K562 (cell line): ENCODE data around the gene TNFSF9. TPM values are rescaled to one million over a fixed set of nuclear protein-coding genes. Genes with fewer than 3 reads are reported as not detected.

ENCODE experiments used
- ATAC-seq: fragments of 200-7000 bp; cut with Tn5 transposase; 3 replicates; pipeline ENCODE4 v1.9.1; 2020; ENCODE audit warnings: moderate library complexity
- BruUV-seq: library from RNA; stranded (reverse); fragments of 400-500 nt; replicated peaks from 2 replicates; lab custom pipeline; 2021; lab: Mats Ljungman, UMichigan
- CTCF ChIA-PET: fragments of 300-600 bp; formaldehyde crosslinking; extraction: SDS; loops from one replicate; lab custom pipeline; 2021; ENCODE audit warnings: low intra/inter-chr PET ratio; lab: Yijun Ruan, JAX
- POLR2A ChIA-PET: fragments of 300-600, 350-650 bp; sonication (Branson Sonifier 250); formaldehyde crosslinking; extraction: SDS; loops from one replicate; lab custom pipeline; 2021; ENCODE audit warnings: antibody characterized with exemption, inconsistent platforms; lab: Yijun Ruan, JAX
- DNase-seq, 4 experiments: peaks; one replicate each; pipeline versions ENCODE4 v3.0.0 to v3.0.0-alpha.2; 2011 to 2018; ENCODE audit warnings: low spot score in 3 of 4, mixed read lengths in 3 of 4; ENCODE audit errors: extremely low read depth in 1 of 4
- FAIRE-seq: peaks from 2 replicates; lab custom pipeline; 2011; peaks lifted over from hg19 to GRCh38; lab: Jason Lieb, UNC
- H2AFZ ChIP-seq: 2 replicates; pipeline ENCODE4 v1.6.0; 2011; ENCODE audit warnings: low read depth, low read length, control low read depth, inconsistent platforms
- H3K27ac ChIP-seq: fragments of 200-600 bp; 3 replicates; pipeline ENCODE4 v1.8.0; 2011; ENCODE audit warnings: low read depth, mild to moderate bottlenecking, control low read depth, inconsistent platforms, low read length, moderate library complexity, mixed read lengths; ENCODE audit errors: extremely low read depth
- H3K27me3 ChIP-seq, 2 experiments: fragments of 300-600 bp in 1 of 2; 2 replicates in 1 of 2; 3 replicates in 1 of 2; pipeline versions ENCODE4 v1.6.0 to v1.8.0; 2011; ENCODE audit warnings: inconsistent platforms in 2 of 2, low read length in 2 of 2, mild to moderate bottlenecking in 1 of 2, mixed read lengths in 1 of 2, moderate library complexity in 1 of 2; ENCODE audit not compliant: control insufficient read depth in 2 of 2, insufficient read depth in 2 of 2
- H3K36me3 ChIP-seq: fragments of 300-600 bp; 3 replicates; pipeline ENCODE4 v1.8.0; 2011; ENCODE audit warnings: mild to moderate bottlenecking, low read length, inconsistent platforms; ENCODE audit not compliant: control insufficient read depth, insufficient read depth
- H3K4me1 ChIP-seq, 2 experiments: fragments of 200-600 bp in 1 of 2; replicated peaks in 1 of 2; 2 replicates in 1 of 2; 3 replicates in 1 of 2; pipeline versions ENCODE4 v1.5.1 to v1.8.0; 2011; ENCODE audit warnings: inconsistent platforms in 2 of 2, low read length in 2 of 2, mild to moderate bottlenecking in 1 of 2, mixed read lengths in 1 of 2, moderate library complexity in 1 of 2; ENCODE audit not compliant: control insufficient read depth in 2 of 2, insufficient read depth in 2 of 2
- H3K4me2 ChIP-seq: 2 replicates; pipeline ENCODE4 v1.6.1; 2011; ENCODE audit warnings: low read length, control low read depth, inconsistent platforms, mixed read lengths; ENCODE audit not compliant: insufficient read depth
- H3K4me3 ChIP-seq: fragments of 200-600 bp; sonication (generic), shearing (Covaris generic); 2 replicates; pipeline ENCODE4 v1.5.1; 2016; ENCODE audit warnings: control low read depth, inconsistent platforms
- H3K79me2 ChIP-seq: fragments of 200-600 bp; 3 replicates; pipeline ENCODE4 v1.8.0; 2011; ENCODE audit warnings: low read length, inconsistent platforms; ENCODE audit not compliant: control insufficient read depth, insufficient read depth
- H3K9ac ChIP-seq, 2 experiments: 2 replicates each; pipeline versions ENCODE4 v1.6.0 to v1.6.1; 2011; ENCODE audit warnings: low read depth in 2 of 2, low read length in 2 of 2, control low read depth in 1 of 2, inconsistent platforms in 1 of 2, mild to moderate bottlenecking in 1 of 2, mixed read lengths in 1 of 2; ENCODE audit not compliant: insufficient read depth in 1 of 2
- H3K9me1 ChIP-seq: one replicate; pipeline ENCODE4 v1.6.0; 2011; ENCODE audit warnings: inconsistent platforms, mild to moderate bottlenecking, low read length, moderate library complexity; ENCODE audit not compliant: control insufficient read depth, insufficient read depth
- H3K9me3 ChIP-seq: replicated peaks from 2 replicates; pipeline ENCODE4 v1.5.1; 2011; ENCODE audit warnings: low read depth, low read length, inconsistent platforms; ENCODE audit not compliant: control insufficient read depth, insufficient read depth
- H4K20me1 ChIP-seq: replicated peaks from 2 replicates; pipeline ENCODE4 v1.6.1; 2011; ENCODE audit warnings: low read length, inconsistent platforms, mixed read lengths; ENCODE audit not compliant: control insufficient read depth, insufficient read depth
- CTBP1 ChIP-seq: fragments of 450-650 bp; IDR thresholded peaks from 2 replicates; pipeline ENCODE4 v1.6.1; 2016; ENCODE audit warnings: borderline replicate concordance
- EGR1 ChIP-seq: fragments of 450-650 bp; conservative IDR thresholded peaks from 2 replicates; pipeline ENCODE4 v1.6.1; 2017; ENCODE audit warnings: mild to moderate bottlenecking
- GABPB2 ChIP-seq: fragments of 250-450 bp; sonication (Bioruptor Pico); conservative IDR thresholded peaks from 2 replicates; pipeline ENCODE4 v1.5.1; 2021; ENCODE audit warnings: mild to moderate bottlenecking
- HSF4 ChIP-seq: fragments of 250-450 bp; sonication (Bioruptor Pico); IDR thresholded peaks from 2 replicates; pipeline ENCODE4 v2.1.2; 2022; ENCODE audit warnings: mild to moderate bottlenecking, moderate library complexity, borderline replicate concordance
- ILF3 ChIP-seq: fragments of 450-650 bp; IDR thresholded peaks from 2 replicates; pipeline ENCODE4 v1.6.1; 2018; ENCODE audit warnings: antibody characterized with exemption, mild to moderate bottlenecking, moderate library complexity, borderline replicate concordance
- KDM2B ChIP-seq: fragments of 250-450 bp; sonication (Bioruptor Pico); IDR thresholded peaks from 2 replicates; pipeline ENCODE4 v1.8.0; 2021; ENCODE audit warnings: mild to moderate bottlenecking, moderate library complexity
- NR2C1 ChIP-seq, 2 experiments: fragments of 450-650 bp; IDR thresholded peaks; 2 replicates each; pipeline ENCODE4 v1.6.1; 2017; ENCODE audit warnings: mild to moderate bottlenecking in 2 of 2, antibody characterized with exemption in 1 of 2, inconsistent platforms in 1 of 2, missing compliant biosample characterization in 1 of 2, missing genetic modification characterization in 1 of 2
- SIN3A ChIP-seq, 2 experiments: fragments of 150-350 bp in 1 of 2; IDR thresholded peaks; 2 replicates each; pipeline ENCODE4 v1.6.1; 2011 to 2016; ENCODE audit warnings: borderline replicate concordance in 2 of 2, low read depth in 2 of 2, low read length in 2 of 2, mild to moderate bottlenecking in 2 of 2, moderate library complexity in 2 of 2; ENCODE audit not compliant: control insufficient read depth in 1 of 2
- SMAD1 ChIP-seq: fragments of 150-350 bp; IDR thresholded peaks from 2 replicates; pipeline ENCODE4 v1.6.1; 2014; ENCODE audit warnings: low read length, low read depth; ENCODE audit not compliant: partially characterized antibody
- SNRNP70 ChIP-seq: fragments of 200-400 bp; formaldehyde crosslinking; optimal IDR thresholded peaks from 2 replicates; pipeline ENCODE3; 2017; ENCODE audit warnings: low read depth, low read length
- ZNF717 ChIP-seq: fragments of 250-450 bp; sonication (Bioruptor Pico); IDR thresholded peaks from 2 replicates; pipeline ENCODE4 v1.5.0; 2021
- WGBS: fragments of 100-300 bp; shearing (Covaris generic); methylation state at CpG from one replicate; pipeline ENCODE4 v1.1.6; 2016; ENCODE audit warnings: low coverage, mixed read lengths; ENCODE audit not compliant: insufficient coverage; ENCODE audit errors: missing lambda C conversion rate; 5-methylcytosine and 5-hydroxymethylcytosine counted together
- in situ Hi-C: fragments of 300-500 bp; cut with MboI; formaldehyde crosslinking; loops from 4 replicates; pipeline ENCODE4 v1.15.0; 2018; ENCODE audit warnings: inconsistent platforms, mixed read lengths
- intact Hi-C: fragments of 100-400 bp; cut with micrococcal nuclease; formaldehyde crosslinking; loops from 2 replicates; pipeline ENCODE4 v1.14.2; 2022
- polyA plus RNA-seq, 8 experiments: library from polyadenylated mRNA; depleted of rRNA in 4 of 8; stranded (reverse) in 5 of 8; unstranded in 3 of 8; fragments of >200 nt; fragmentation: Nextera tagmentation in 2 of 8; fragmentation: Illumina TruSeq in 1 of 8; extraction: Ambion mirVana in 2 of 8; extraction: Trizol in 1 of 8; gene quantifications; 2 replicates each; pipeline versions ENCODE4 v1.2.1 to v1.2.3, GENCODE V29; 2011 to 2014; ENCODE audit warnings: inconsistent platforms in 1 of 8, missing spikeins in 1 of 8
- total RNA-seq, 7 experiments: library from RNA; depleted of rRNA in 6 of 7; stranded (reverse); fragments of >200 nt in 6 of 7; fragmentation: Illumina TruSeq in 2 of 7; extraction: Trizol in 2 of 7; gene quantifications; 2 replicates each; pipeline versions ENCODE4 v1.2.1 to v1.2.3, GENCODE V29; 2011 to 2021; ENCODE audit warnings: low replicate concordance in 1 of 7
- TF ChIP-seq, protein P1 (sequence below), 2 experiments: fragments of 250-450 bp in 1 of 2; fragments of 450-650 bp in 1 of 2; sonication (Bioruptor Pico) in 1 of 2; IDR thresholded peaks; 2 replicates each; pipeline versions ENCODE4 v1.6.1 to v1.8.0; 2016 to 2021; ENCODE audit warnings: mild to moderate bottlenecking in 2 of 2, moderate library complexity in 2 of 2, missing compliant biosample characterization in 1 of 2, missing genetic modification characterization in 1 of 2
- TF ChIP-seq, protein P2 (sequence below): sonication (generic); formaldehyde crosslinking; IDR thresholded peaks from 2 replicates; pipeline ENCODE4 v1.8.1; 2023; ENCODE audit warnings: mild to moderate bottlenecking, missing genetic modification reagents
- TF ChIP-seq, protein P3 (sequence below): fragments of 450-650 bp; IDR thresholded peaks from one replicate; pipeline ENCODE4 v1.6.1; 2018; ENCODE audit warnings: mild to moderate bottlenecking, moderate library complexity; ENCODE audit not compliant: partially characterized antibody

Gene TNFSF9
- total and polyA plus RNA-seq, 9 of the 15 experiments (the other 6 are each of a cell fraction or from before 2014, with no cell fraction given): 1.4 to 17.9 (median 6.5) TPM

DNA sequence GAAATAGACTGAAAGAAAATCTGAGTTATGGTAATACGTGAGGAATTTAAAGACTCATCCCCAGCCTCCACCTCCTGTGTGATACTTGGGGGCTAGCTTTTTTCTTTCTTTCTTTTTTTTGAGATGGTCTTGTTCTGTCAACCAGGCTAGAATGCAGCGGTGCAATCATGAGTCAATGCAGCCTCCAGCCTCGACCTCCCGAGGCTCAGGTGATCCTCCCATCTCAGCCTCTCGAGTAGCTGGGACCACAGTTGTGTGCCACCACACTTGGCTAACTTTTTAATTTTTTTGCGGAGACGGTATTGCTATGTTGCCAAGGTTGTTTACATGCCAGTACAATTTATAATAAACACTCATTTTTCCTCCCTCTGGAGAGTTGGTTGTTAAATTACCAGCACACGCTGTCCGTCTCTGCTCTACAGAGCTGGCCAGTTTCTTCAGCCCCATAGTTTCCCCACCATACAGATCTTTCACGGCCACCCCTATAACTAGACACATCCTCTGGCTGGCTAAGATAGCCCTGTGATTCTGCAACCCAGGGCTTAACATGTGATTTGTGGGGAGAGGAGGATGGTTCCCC lies 4.8 kb downstream of the TNFSF9 start:
- FAIRE-seq: no peak
- DNase-seq: no peak
- no peak overlapping the region for H2AFZ ChIP-seq
- in situ Hi-C loops (no loop called here), intact Hi-C loops (no loop called here)
- WGBS: 96% methylated on average over 9 of the region's 10 CpGs
- H4K20me1 ChIP-seq: no peaks in the 10 kb centered on the region; the same call in 1 of the 2 replicates
- no peak overlapping the region for H3K27ac ChIP-seq
- CTCF ChIA-PET: no interaction called here
- BruUV-seq: no TSS peak
- no peak overlapping the region for H3K4me2 ChIP-seq
- H3K9me1 ChIP-seq: peaks cover 7% of the 10 kb centered on the region
- H3K4me1 ChIP-seq: peaks cover 12 to 31% of the 10 kb centered on the region in 2 experiments; a peak in 4 of 5 replicates
- no peak for ATAC-seq
- H3K9ac ChIP-seq: no peak overlapping the region
- peaks cover 25% of the 10 kb centered on the region for H3K79me2 ChIP-seq
- peaks cover 22% of the 10 kb centered on the region for H3K36me3 ChIP-seq
- POLR2A ChIA-PET: interaction anchor here (0.6 to 2.5 kb wide), 10 partner anchors 9 to 1293 kb away, joined by 3 to 14 read pairs (median 3); no protein-coding TSS in a partner anchor
- no peak overlapping the region for H3K4me3 ChIP-seq
- H3K27me3 ChIP-seq: no peaks in the 10 kb centered on the region
- H3K9me3 ChIP-seq: peaks cover 4% of the 10 kb centered on the region
- no peak for TF ChIP-seq NR2C1 (IDR thresholded peaks at IDR 0.05)
- TF ChIP-seq NR2C1 (tag; IDR thresholded peaks at IDR 0.05): no peak
- TF ChIP-seq, protein P1, sequence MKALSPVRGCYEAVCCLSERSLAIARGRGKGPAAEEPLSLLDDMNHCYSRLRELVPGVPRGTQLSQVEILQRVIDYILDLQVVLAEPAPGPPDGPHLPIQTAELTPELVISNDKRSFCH (CRISPR knock-in tag; IDR thresholded peaks at IDR 0.05): no peak
- TF ChIP-seq, protein P1 (tag; IDR thresholded peaks at IDR 0.05): no peak
- TF ChIP-seq EGR1: no peak
- TF ChIP-seq, protein P2, sequence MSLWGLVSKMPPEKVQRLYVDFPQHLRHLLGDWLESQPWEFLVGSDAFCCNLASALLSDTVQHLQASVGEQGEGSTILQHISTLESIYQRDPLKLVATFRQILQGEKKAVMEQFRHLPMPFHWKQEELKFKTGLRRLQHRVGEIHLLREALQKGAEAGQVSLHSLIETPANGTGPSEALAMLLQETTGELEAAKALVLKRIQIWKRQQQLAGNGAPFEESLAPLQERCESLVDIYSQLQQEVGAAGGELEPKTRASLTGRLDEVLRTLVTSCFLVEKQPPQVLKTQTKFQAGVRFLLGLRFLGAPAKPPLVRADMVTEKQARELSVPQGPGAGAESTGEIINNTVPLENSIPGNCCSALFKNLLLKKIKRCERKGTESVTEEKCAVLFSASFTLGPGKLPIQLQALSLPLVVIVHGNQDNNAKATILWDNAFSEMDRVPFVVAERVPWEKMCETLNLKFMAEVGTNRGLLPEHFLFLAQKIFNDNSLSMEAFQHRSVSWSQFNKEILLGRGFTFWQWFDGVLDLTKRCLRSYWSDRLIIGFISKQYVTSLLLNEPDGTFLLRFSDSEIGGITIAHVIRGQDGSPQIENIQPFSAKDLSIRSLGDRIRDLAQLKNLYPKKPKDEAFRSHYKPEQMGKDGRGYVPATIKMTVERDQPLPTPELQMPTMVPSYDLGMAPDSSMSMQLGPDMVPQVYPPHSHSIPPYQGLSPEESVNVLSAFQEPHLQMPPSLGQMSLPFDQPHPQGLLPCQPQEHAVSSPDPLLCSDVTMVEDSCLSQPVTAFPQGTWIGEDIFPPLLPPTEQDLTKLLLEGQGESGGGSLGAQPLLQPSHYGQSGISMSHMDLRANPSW (CRISPR knock-in tag): no peak
- no peak for TF ChIP-seq KDM2B (CRISPR knock-in tag)
- TF ChIP-seq SNRNP70: no peak
- TF ChIP-seq SIN3A (IDR thresholded peaks at IDR 0.05; ENCODE audit: borderline replicate concordance in 2 of 2, control insufficient read depth in 1 of 2, low read depth in 2 of 2, low read length in 2 of 2): 0 out of 4 replicates have a peak, but pooled peaks of 1 of the 2 experiments have one; percentile 45
- no peak for TF ChIP-seq SMAD1
- TF ChIP-seq, protein P3, sequence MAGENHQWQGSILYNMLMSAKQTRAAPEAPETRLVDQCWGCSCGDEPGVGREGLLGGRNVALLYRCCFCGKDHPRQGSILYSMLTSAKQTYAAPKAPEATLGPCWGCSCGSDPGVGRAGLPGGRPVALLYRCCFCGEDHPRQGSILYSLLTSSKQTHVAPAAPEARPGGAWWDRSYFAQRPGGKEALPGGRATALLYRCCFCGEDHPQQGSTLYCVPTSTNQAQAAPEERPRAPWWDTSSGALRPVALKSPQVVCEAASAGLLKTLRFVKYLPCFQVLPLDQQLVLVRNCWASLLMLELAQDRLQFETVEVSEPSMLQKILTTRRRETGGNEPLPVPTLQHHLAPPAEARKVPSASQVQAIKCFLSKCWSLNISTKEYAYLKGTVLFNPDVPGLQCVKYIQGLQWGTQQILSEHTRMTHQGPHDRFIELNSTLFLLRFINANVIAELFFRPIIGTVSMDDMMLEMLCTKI: no peak
- no peak for TF ChIP-seq ILF3
- no peak for TF ChIP-seq ZNF717 (CRISPR knock-in tag)
- TF ChIP-seq CTBP1: peak; percentile 7; the same call in 1 of the 2 replicates
- no peak for TF ChIP-seq HSF4 (CRISPR knock-in tag)
- no peak for TF ChIP-seq GABPB2 (CRISPR knock-in tag)
